BLaER1 treated with 17β-estradiol and CSF1 and Interleukin-3, amounts not matched to agents 10 nM and 100 nM (cell line): ENCODE measurements around the gene MTCL1.

Experiments
- H3K27ac ChIP-seq, 11 experiments: shearing (Covaris generic); formaldehyde crosslinking; 2 replicates each; pipeline ENCODE4 v1.8.1; 2022
- H3K27me3 ChIP-seq, 11 experiments: shearing (Covaris generic); formaldehyde crosslinking; 2 replicates each; pipeline ENCODE4 v1.8.1; 2022
- H3K36me3 ChIP-seq, 11 experiments: shearing (Covaris generic); formaldehyde crosslinking; 2 replicates each; pipeline ENCODE4 v1.8.1; 2022
- H3K4me1 ChIP-seq, 10 experiments: shearing (Covaris generic); formaldehyde crosslinking; 2 replicates each; pipeline ENCODE4 v1.8.1; 2022
- H3K4me2 ChIP-seq, 11 experiments: shearing (Covaris generic); formaldehyde crosslinking; 2 replicates each; pipeline ENCODE4 v1.8.1; 2022
- H3K4me3 ChIP-seq, 10 experiments: shearing (Covaris generic); formaldehyde crosslinking; 2 replicates each; pipeline ENCODE4 v1.8.1; 2022
- H3K9ac ChIP-seq, 11 experiments: shearing (Covaris generic); formaldehyde crosslinking; 2 replicates each; pipeline ENCODE4 v1.8.1; 2022
- H3K9me3 ChIP-seq, 11 experiments: shearing (Covaris generic); formaldehyde crosslinking; replicated peaks in 1 of 11; 2 replicates each; pipeline ENCODE4 v1.8.1; 2022
- H4K20me1 ChIP-seq, 11 experiments: shearing (Covaris generic); formaldehyde crosslinking; 2 replicates each; pipeline ENCODE4 v1.8.1; 2022
- Cebpa-rat ChIP-seq, 11 experiments: shearing (Covaris generic); IDR thresholded peaks; 2 replicates each; pipeline ENCODE4 v1.8.1; 2022

MTCL1 gene

DNA sequence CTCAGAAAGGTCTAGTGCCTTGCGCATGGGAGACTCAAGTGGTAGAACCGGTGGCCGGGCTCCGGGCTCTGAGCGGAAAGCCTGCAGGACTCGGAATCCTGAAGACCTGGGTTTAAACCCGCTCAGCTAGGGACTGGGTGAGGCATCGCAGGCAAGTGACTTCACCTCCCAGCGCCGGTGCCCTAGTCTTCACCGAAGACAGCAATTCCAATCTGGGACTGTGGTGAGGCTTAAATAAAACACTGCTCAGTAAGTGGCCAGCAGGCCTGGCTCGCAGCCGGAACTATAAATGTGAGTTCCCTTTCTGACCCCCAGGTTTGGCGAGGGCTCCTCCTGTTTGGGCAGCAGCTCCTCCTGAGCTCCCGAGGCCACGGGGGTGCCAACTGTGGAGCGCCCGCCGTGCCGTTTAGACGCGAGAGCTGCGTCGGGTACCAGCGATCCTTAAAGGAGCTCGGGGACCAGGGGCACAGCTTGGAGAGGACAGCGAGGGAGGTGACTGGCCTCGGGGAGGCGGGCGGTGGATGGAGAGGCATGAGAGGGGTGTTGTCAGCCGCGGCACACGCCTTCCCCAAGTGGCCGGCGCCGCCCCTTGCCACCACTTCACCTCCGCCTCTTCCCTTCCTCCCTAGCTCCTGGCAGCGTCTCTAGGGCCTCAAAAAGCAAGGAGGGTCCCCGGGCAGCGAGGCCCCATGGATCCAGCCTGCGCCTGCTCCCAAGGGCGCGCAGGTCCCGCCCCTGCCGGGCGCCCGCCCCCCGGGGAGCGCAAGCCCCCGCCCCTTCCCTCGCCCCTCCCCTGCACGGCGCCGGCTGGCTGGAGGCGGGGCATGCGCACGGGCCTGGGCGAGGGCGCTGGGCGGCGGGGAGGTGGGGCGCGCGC lies 757 bp upstream of the MTCL1 start:
- Histone ChIP-seq H3K27ac (peak overlapping the region in 10 of 11 experiments; percentile 13 to 82 (median 62); a peak in 18 of 22 replicates), H3K4me2 (peak overlapping the region; percentile 85 to 100 (median 96)), H3K9ac (peak overlapping the region; percentile 69 to 91 (median 82)), H3K36me3 (peaks cover 0 to 8% (median 0%) of the 10 kb centered on the region in 11 experiments; a peak in 2 of 22 replicates), H3K4me1 (peaks cover 48 to 71% (median 59%) of the 10 kb centered on the region in 10 experiments), H3K4me3 (peak overlapping the region; percentile 72 to 95 (median 82)), H4K20me1 (peaks cover 0 to 55% (median 10%) of the 10 kb centered on the region in 11 experiments; a peak in 12 of 22 replicates), H3K27me3 (peaks cover 20 to 53% (median 23%) of the 10 kb centered on the region in 11 experiments), H3K9me3 (no peaks in the 10 kb centered on the region)
- TF ChIP-seq Cebpa-rat (IDR thresholded peaks at IDR 0.05): no peak

DNA sequence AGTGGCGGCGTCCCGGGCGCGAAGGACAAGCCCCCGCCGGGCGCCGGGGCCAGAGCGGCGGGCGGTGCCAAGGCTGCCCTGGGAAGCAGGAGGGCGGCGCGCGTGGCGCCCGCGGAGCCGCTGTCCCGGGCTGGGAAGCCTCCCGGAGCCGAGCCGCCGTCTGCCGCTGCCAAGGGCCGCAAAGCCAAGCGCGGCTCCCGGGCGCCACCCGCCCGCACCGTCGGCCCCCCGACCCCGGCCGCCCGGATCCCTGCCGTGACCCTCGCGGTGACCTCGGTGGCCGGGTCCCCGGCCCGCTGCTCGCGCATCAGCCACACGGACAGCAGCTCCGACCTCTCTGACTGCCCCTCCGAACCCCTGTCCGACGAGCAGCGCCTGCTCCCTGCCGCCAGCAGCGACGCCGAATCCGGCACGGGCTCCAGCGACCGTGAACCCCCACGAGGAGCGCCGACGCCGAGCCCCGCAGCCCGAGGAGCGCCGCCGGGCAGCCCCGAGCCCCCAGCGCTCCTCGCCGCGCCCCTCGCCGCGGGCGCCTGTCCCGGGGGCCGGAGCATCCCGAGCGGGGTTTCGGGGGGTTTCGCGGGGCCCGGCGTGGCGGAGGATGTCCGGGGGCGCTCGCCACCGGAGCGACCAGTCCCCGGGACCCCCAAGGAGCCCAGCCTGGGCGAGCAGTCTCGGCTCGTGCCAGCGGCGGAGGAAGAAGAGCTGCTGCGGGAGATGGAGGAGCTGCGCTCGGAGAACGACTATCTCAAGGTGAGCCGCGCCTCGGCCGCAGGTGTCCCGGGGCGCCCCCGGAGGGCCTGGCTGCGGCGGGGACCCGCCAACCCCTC lies 820 bp downstream of the MTCL1 start:
- Histone ChIP-seq H3K4me2 (peak overlapping the region; percentile 85 to 100 (median 95)), H3K9me3 (no peaks in the 10 kb centered on the region), H3K27me3 (peaks cover 20 to 54% (median 23%) of the 10 kb centered on the region in 11 experiments), H3K36me3 (peaks cover 0 to 8% (median 0%) of the 10 kb centered on the region in 11 experiments; a peak in 2 of 22 replicates), H3K4me1 (peaks cover 50 to 70% (median 60%) of the 10 kb centered on the region in 10 experiments), H3K9ac (peak overlapping the region; percentile 69 to 91 (median 82)), H3K4me3 (peak overlapping the region; percentile 72 to 95 (median 82)), H3K27ac (peak overlapping the region in 9 of 11 experiments; percentile 64 to 82 (median 79); a peak in 19 of 22 replicates), H4K20me1 (peaks cover 0 to 61% (median 10%) of the 10 kb centered on the region in 11 experiments; a peak in 12 of 22 replicates)
- TF ChIP-seq Cebpa-rat (IDR thresholded peaks at IDR 0.05): no peak

DNA sequence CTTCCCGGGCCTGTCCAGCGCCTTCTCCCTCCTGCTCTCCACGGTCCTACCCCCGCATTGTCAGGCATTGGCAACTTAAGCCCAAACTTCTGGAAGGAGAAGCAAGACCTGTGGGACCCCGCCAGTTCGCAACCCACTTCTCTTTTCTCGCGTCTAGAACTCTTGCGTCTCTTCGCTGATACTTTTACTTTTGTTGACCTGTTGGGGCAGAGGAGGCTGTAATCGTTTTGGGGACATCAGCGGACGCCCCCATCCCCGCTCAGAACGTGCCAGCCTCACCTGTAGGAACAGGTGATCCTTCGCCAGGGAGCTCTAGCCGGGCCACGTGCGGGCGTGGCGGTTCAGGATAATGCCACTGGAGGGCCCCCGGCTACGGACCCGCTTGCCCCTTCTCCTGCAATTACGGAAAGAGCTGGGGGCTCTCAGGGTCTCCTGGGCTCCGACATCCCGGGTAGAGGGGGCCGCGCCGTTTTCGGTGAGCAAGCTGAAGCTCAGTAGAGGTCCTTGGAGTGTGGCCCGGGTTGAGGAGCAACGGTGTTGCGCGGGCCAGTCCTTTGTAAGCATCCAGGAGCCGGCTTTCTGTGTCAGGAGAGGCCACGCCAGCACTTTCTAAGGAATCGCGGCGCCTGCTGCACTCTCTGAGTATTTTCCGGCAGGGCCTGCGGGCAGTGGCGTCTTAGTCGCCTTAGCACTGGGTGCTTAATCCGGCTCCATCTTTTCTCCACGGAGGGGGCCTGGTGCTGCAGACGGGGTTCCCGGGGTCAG lies 1.6 kb downstream of the MTCL1 start:
- Histone ChIP-seq H3K4me3 (peak overlapping the region; percentile 72 to 95 (median 82)), H3K4me2 (peak overlapping the region; percentile 85 to 100 (median 95)), H3K27ac (peak overlapping the region in 9 of 11 experiments; percentile 64 to 82 (median 79); a peak in 18 of 22 replicates), H3K4me1 (peaks cover 43 to 63% (median 54%) of the 10 kb centered on the region in 10 experiments), H3K27me3 (peaks cover 20 to 54% (median 23%) of the 10 kb centered on the region in 11 experiments), H3K36me3 (peaks cover 0 to 13% (median 0%) of the 10 kb centered on the region in 11 experiments; a peak in 6 of 22 replicates), H3K9me3 (peaks cover 0 to 4% (median 0%) of the 10 kb centered on the region in 11 experiments; a peak in 2 of 22 replicates), H4K20me1 (peaks cover 0 to 61% (median 10%) of the 10 kb centered on the region in 11 experiments; a peak in 12 of 22 replicates), H3K9ac (peak overlapping the region; percentile 69 to 91 (median 82))
- no peak for TF ChIP-seq Cebpa-rat (IDR thresholded peaks at IDR 0.05)

DNA sequence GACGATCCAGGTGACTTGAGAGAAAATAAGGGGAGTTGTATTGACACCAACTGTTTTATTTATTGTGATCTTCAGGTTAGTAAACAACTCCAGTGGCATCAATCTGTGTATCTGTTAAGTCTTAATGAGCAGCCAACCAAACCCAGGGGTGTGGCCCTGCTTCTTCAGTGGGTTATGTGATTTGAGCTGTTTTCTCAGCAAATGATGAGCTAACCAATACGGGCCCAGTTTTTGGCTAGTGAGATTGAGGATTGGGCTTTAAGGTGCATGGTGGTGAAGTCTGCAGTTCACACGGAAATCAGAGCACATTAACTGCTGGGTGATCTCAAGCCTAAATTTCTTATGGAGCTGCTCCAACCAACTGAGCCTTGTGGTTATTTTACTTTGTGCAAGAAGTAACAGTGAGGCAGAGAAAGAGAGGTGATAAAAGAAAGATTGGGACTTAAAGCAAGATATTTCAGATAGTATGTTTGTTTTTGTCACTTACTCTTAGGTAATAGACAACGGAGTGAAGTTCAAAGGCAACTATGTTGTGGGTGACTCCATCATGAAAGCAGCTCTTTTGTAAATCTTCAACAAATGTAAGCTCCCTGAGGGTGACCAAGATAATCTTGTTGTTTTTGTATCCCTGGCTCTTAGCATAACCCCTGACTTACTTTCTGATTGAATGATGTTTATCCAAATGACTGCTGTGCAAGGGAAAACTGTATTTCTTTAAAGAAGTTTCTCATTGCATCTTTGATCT lies 2.4 kb downstream of the MTCL1 start:
- peaks cover 17 to 49% (median 19%) of the 10 kb centered on the region in 11 experiments for H3K27me3 ChIP-seq
- TF ChIP-seq Cebpa-rat (IDR thresholded peaks at IDR 0.05): no peak
- H3K4me1 ChIP-seq: peaks cover 39 to 63% (median 55%) of the 10 kb centered on the region in 10 experiments
- H3K9ac ChIP-seq: peak overlapping the region in 10 of 11 experiments; percentile 74 to 91 (median 82); a peak in 19 of 22 replicates
- H3K36me3 ChIP-seq: peaks cover 0 to 20% (median 0%) of the 10 kb centered on the region in 11 experiments; a peak in 6 of 22 replicates
- H4K20me1 ChIP-seq: peaks cover 0 to 66% (median 10%) of the 10 kb centered on the region in 11 experiments; a peak in 12 of 22 replicates
- peak overlapping the region; percentile 85 to 100 (median 95) for H3K4me2 ChIP-seq
- peaks cover 0 to 10% (median 0%) of the 10 kb centered on the region in 11 experiments; a peak in 5 of 22 replicates for H3K9me3 ChIP-seq
- H3K27ac ChIP-seq: peak overlapping the region in 9 of 11 experiments; percentile 64 to 82 (median 79); a peak in 16 of 22 replicates
- H3K4me3 ChIP-seq: peak overlapping the region; percentile 72 to 95 (median 82); a peak in 19 of 20 replicates

DNA sequence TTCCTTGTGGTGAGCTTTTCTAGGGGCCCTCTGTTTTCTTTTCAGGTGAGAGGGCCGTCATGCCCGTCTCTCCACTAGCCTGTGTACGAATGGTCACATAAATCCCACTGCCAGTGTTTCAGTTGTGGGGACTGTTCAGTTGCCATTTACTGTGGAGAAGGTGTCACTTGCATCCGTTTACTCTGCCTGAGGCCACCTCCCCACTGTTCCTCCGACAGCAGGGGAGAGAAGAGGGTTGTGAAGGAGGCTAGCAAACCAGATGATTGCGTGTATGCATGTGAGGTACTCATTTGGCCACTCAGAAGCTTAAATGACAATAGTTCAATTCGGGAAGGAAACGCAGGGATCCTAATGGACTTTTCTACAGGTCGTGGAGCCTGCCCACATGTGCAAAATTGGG lies 3.3 kb downstream of the MTCL1 start:
- Histone ChIP-seq H3K27ac (peak overlapping the region in 8 of 11 experiments; percentile 15 to 82 (median 46); a peak in 13 of 22 replicates), H3K4me2 (peak overlapping the region; percentile 67 to 99 (median 94)), H3K9me3 (peaks cover 0 to 14% (median 0%) of the 10 kb centered on the region in 11 experiments; a peak in 6 of 22 replicates), H3K9ac (peak overlapping the region in 8 of 11 experiments; percentile 10 to 91 (median 84); a peak in 14 of 22 replicates), H3K36me3 (peaks cover 0 to 30% (median 0%) of the 10 kb centered on the region in 11 experiments; a peak in 7 of 22 replicates), H3K27me3 (peaks cover 7 to 40% (median 9%) of the 10 kb centered on the region in 11 experiments), H4K20me1 (peaks cover 0 to 64% (median 10%) of the 10 kb centered on the region in 11 experiments; a peak in 12 of 22 replicates), H3K4me1 (peaks cover 29 to 58% (median 52%) of the 10 kb centered on the region in 10 experiments), H3K4me3 (peak overlapping the region in 7 of 10 experiments; percentile 38 to 95 (median 83); a peak in 13 of 20 replicates)
- no peak for TF ChIP-seq Cebpa-rat (IDR thresholded peaks at IDR 0.05)

DNA sequence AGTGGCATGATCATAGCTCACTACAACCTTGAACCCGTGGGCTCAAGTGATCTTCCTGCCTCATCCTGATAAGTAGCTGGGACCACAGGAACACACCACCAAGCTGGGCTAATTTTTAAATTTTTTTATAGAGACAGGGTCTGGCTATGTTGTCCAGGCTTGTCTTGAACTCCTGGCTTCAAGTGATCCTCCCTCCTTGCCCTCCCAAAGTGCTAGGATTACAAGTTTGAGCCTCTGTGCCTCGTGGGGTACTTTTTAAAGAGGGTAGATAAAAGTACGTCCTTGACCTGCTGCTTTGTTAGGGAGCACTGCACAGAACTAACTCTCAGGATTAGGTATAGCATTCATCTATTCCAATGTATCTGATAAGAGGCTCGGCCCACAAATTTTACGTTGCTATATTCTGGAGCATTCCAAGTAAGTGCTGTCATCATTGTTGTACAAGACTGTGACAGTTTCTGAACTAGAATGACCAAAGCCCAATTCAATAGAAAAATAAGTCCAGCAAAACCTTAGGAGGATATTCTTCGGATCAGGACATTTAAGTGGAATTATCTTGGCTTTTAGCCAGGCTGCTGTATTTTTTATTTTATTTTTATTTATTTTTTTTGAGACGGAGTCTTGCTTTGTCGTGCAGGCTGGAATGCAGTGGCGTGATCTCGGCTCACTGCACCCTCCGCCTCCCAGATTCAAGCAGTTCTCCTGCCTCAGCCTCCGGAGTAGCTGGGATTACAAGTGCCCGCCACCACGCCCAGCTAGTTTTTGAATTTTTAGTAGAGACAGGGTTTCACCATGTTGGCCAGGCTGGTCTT lies 4.1 kb downstream of the MTCL1 start:
- Histone ChIP-seq H3K9ac (peak overlapping the region in 9 of 11 experiments; percentile 15 to 91 (median 81); a peak in 18 of 22 replicates), H3K36me3 (peaks cover 0 to 38% (median 0%) of the 10 kb centered on the region in 11 experiments; a peak in 8 of 22 replicates), H4K20me1 (peaks cover 0 to 56% (median 10%) of the 10 kb centered on the region in 11 experiments; a peak in 12 of 22 replicates), H3K4me1 (peaks cover 21 to 58% (median 52%) of the 10 kb centered on the region in 10 experiments), H3K4me3 (peak overlapping the region in 7 of 10 experiments; percentile 38 to 95 (median 83); a peak in 11 of 20 replicates), H3K27me3 (peaks cover 0 to 37% (median 2%) of the 10 kb centered on the region in 11 experiments; a peak in 12 of 22 replicates), H3K27ac (peak overlapping the region in 8 of 11 experiments; percentile 36 to 82 (median 48); a peak in 14 of 22 replicates), H3K4me2 (peak overlapping the region; percentile 67 to 99 (median 94)), H3K9me3 (peaks cover 0 to 22% (median under 1%) of the 10 kb centered on the region in 11 experiments; a peak in 7 of 22 replicates)
- no peak for TF ChIP-seq Cebpa-rat (IDR thresholded peaks at IDR 0.05)
